Activated naive CD8-positive, alpha-beta T cell treated with anti-CD3 and anti-CD28 coated beads, Interleukin-2, amount 50 U/mL, for 16 hours (primary cell): ENCODE measurements around the gene CD6.
A peak's percentile ranks its signal among the peaks of the same experiment; 100 is the strongest.

ENCODE experiments used
- DNase-seq: peaks from one replicate; pipeline ENCODE4 v3.0.0-alpha.2; 2020; ENCODE audit warnings: low read depth, low spot score

The CD6 gene

GRCh38 chr11:61028135-61028729 lies 56.8 kb downstream of the CD6 start:
- DNase-seq = peak; percentile 61

GRCh38 chr11:61032824-61033223 lies 61.3 kb downstream of the CD6 start:
- DNase-seq = no peak

GRCh38 chr11:61033417-61033816 lies 61.9 kb downstream of the CD6 start:
- DNase-seq = no peak

- DNase-seq = no peak
Observed at GRCh38 chr11:61034111-61034510, 62.6 kb downstream of the CD6 start.

- DNase-seq = no peak
Observed at GRCh38 chr11:61034704-61035525, 63.4 kb downstream of the CD6 start.

- no peak for DNase-seq
Observed at GRCh38 chr11:61035526-61035835, 64.0 kb downstream of the CD6 start.

GRCh38 chr11:61037441-61038093 lies 66.1 kb downstream of the CD6 start:
- DNase-seq = no peak

GRCh38 chr11:61039916-61040315 lies 68.4 kb downstream of the CD6 start:
- no peak for DNase-seq

- peak; percentile 54 for DNase-seq
Observed at GRCh38 chr11:61041755-61042518, 70.5 kb downstream of the CD6 start.

- DNase-seq = no peak
Observed at GRCh38 chr11:61042537-61042936, 71.1 kb downstream of the CD6 start.

- no peak for DNase-seq
Observed at GRCh38 chr11:61042961-61043540, 71.6 kb downstream of the CD6 start.

- no peak for DNase-seq
Observed at GRCh38 chr11:61045271-61045670, 73.8 kb downstream of the CD6 start.

GRCh38 chr11:61046833-61047232 lies 75.4 kb downstream of the CD6 start:
- DNase-seq = no peak

GRCh38 chr11:61048368-61049062 lies 77.0 kb downstream of the CD6 start:
- no peak for DNase-seq

GRCh38 chr11:61049063-61049377 lies 77.5 kb downstream of the CD6 start:
- DNase-seq = no peak

- DNase-seq = no peak
Observed at GRCh38 chr11:61049859-61050258, 78.4 kb downstream of the CD6 start.

GRCh38 chr11:61052182-61052972 lies 80.9 kb downstream of the CD6 start:
- DNase-seq = no peak

- DNase-seq = no peak
Observed at GRCh38 chr11:61053191-61053590, 81.7 kb downstream of the CD6 start.

- no peak for DNase-seq
Observed at GRCh38 chr11:61054513-61054912, 83.0 kb downstream of the CD6 start.

GRCh38 chr11:61054927-61055562 lies 83.6 kb downstream of the CD6 start:
- no peak for DNase-seq
